ENCODE results near the gene ANKRD29.

The ANKRD29 gene, protein sequence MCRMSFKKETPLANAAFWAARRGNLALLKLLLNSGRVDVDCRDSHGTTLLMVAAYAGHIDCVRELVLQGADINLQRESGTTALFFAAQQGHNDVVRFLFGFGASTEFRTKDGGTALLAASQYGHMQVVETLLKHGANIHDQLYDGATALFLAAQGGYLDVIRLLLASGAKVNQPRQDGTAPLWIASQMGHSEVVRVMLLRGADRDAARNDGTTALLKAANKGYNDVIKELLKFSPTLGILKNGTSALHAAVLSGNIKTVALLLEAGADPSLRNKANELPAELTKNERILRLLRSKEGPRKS

DNA sequence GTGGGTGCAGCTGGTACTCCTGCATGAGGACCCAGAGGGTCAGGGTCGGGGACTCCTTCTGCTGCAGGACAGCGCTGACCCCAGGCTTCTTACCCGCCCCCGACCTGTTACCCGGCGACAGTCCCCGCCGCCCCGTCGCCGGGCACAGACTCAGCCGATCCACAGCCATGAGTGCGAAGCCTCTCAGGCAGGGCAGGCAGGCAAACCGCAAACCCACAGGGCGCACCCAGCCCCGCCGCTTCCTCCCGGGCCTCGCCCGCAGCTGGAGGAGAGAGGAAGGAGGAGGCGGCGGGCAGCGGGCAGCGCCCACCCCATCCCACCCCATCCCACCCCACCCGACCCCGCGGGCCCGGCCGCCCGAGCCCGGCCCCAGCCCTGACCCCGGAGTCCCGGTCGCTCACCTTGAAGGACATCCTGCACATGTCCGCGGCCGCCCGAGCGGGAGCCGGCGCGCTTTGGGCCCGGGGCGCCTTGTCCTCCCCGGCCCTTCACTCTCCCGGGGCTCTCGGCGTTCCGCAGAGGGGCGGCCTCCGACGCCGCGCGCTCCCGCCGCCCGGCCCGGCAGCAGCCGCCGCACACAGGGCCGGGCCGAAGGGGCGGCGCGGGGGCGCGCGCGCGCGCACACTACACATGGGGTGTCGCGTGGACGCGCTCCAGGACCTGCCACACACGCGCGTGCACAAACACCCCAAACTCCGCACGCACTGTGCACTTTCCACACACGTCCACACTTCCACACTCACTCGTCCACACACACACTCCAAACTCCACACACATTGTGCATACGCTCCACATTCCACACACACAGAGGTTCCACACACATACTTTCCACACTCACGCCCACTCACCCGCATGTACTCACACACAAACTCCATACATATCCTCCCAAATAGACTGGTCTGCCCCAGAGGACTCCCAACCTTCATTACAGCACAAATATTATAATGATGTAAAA is at the start of gene ANKRD29:
Gene ANKRD29 (minus strand): TSS at position 603 of the 955 bp plus-strand sequence. CDS start 181 bp downstream, at position 422.
- DNase-seq (ENCODE audit: low read depth) = peak; percentile 6

DNA sequence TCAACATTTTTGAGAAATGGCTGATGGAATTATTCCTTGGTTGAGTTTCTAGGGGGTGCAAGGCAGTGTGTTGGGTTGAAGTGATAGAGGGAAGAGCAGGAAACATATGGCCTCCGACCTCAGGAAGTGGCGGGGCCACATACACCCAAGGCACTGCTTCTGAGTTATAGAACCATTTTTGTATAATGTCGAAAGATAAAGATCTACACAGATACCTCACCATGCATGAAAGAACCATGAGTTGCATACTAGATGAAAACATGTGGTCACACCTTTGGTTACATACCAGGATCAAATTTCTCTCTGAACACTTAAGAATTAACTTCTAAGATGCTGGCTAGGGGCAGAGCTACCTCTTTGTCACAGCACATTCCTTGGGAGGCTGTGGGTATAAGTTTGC is 49.7 kb upstream of the ANKRD29 start:
- DNase-seq (ENCODE audit: low read depth) = no peak

DNA sequence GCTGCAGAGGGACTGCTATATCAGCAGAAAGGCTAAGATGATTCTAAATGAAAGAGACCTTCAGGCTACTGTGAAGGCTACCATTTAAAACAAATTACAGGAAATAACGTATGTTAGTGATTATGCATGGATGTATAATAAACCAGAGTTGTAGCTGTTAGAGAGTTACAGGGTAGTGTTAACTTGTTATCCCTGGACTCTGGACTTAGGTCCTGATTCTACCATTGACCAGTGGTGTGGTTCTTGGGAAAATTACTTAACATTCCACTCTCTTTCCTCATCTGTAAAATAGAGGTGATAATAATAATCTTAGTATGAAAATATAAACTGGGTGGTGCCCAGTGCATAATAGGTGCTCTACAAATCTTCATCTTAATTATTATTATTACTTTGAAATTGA is 48.7 kb upstream of the ANKRD29 start:
- no peak for DNase-seq (ENCODE audit: low read depth)

- no peak for DNase-seq (ENCODE audit: low read depth)
Measured at GRCh38 chr18:23710946-23711345, 48.2 kb upstream of the ANKRD29 start.

- DNase-seq (ENCODE audit: low read depth) = no peak
Measured at GRCh38 chr18:23710068-23710527, 47.4 kb upstream of the ANKRD29 start.

- DNase-seq (ENCODE audit: low read depth) = no peak
Measured at GRCh38 chr18:23706971-23707640, 44.4 kb upstream of the ANKRD29 start.

GRCh38 chr18:23704806-23705205 is 42.1 kb upstream of the ANKRD29 start:
- no peak for DNase-seq (ENCODE audit: low read depth)

DNA sequence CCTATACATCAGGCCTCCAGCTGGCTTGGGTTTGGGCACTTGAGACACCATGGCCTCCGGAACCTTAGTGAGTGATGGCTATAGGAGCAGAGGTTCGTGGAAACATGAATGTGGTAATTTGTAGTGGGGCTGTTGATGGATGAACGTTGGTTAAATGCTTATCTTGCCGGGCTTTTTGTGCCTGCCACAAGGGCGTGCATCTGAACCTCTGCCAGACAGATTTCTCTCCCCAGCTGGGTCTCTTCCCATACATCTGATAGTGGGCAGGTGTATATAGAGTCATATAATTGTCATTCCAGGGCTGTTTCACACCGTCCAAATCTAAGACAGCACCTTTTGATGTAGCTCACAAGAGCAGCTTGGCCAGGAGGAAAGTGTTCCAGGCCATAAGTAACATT is 41.3 kb upstream of the ANKRD29 start:
- no peak for DNase-seq (ENCODE audit: low read depth)

DNA sequence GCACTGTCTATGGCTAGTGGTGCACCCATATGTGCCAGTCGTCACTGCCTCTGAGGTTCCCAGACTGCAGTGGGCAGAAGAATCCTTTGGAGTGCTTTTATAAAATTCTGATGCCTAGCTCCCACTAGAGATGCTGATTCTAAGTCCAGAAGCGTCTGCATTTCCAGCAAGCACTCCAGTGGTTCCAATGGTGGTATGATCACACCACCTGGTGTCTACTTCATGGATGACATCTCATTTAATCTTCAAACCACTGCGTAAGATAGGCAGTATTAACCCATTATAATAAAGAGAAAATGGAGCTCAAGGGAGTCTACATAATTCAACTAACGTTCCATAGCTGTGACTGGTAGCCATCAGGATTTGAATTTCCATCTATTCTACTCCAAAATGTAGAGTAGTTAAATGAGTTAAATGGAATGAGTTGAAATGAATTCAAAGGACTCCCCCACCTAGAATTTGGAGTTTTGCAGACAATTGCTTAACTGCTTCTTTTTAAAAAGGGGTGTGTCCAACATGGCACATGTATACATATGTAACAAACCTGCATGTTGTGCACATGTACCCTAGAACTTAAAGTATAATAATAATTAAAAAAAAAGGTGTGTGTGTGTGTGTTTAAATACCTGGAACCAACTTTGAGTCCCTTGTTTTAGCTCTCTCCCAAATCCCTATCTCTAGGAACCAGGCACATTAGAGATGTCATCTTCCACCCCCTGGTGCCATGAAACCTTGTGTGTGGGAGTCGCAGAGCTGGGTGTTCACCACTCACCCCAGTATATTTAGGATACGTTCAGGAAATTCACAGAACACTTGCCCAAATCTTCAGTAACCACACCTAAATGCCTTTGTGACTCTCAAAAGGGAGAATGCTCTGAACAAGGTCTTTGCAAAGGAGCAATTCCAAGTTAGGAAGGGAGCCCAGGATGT is 40.6 kb upstream of the ANKRD29 start:
- no peak for DNase-seq (ENCODE audit: low read depth)

GRCh38 chr18:23702606-23703005 is 39.9 kb upstream of the ANKRD29 start:
- DNase-seq (ENCODE audit: low read depth) = no peak

DNA sequence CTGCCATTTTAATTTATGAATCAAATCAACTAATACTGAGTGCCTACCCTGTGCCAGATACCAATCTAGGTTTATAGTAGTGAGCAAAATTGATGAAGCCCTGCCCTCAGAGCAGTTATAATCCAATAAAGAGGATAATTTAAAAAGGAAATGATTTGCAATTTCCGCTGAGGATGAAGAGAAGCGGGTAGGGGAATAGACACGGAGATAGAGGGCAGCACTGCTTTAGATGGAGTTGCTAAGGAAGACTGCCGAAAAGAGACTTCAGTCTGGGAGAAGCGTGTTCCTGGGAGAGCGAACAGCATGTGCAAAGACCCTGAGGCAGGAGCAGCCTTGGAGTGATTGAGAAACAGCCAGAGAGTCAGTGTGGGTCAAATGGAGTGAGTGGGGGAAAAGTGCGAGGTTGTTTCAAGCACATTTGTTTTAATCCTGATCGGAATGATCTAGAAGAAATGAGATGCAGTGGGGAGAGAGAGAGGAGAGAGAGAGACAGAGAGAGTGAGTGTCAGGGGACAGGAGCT is 38.9 kb upstream of the ANKRD29 start:
- no peak for DNase-seq (ENCODE audit: low read depth)

GRCh38 chr18:23701017-23701416 is 38.3 kb upstream of the ANKRD29 start:
- no peak for DNase-seq (ENCODE audit: low read depth)

DNA sequence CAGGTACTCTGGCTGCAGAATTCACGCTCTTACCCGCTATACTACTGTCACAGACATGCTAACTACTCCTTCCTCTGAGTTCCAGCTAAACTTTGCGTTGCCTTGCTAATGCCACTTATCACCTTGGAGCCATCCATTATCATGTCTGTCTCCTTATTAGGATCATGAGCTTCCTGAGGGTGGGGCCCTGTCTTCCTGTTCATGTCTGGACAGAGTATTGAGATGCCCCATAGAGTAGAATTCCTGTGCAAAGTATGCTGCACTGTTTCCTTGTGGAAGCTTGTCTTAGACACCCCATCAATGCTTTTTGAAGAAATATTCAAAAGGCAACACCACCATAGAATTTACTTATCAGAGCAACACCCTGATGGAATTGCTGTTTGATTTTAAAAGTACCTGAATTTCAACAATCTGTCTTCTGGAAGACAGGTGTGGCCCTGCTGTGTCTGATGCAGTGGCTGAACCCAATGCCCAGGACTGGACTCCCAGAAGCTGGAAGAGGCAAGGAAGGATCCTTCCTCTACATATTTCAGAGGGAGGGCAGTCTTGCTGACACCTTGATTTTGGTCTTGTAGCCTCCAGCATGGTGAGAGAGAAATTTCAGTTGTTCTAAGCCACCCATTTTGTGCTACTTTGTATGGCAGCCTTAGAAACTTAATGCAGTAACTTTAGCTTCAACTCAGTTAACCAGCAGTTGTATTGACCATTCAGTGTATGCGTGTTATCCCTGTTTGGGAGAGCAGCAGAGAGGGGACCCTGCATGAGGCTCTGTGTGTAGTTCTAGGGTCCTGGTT is 32.1 kb upstream of the ANKRD29 start:
- DNase-seq (ENCODE audit: low read depth) = no peak

- no peak for DNase-seq (ENCODE audit: low read depth)
Measured at GRCh38 chr18:23693846-23694245, 31.1 kb upstream of the ANKRD29 start.

DNA sequence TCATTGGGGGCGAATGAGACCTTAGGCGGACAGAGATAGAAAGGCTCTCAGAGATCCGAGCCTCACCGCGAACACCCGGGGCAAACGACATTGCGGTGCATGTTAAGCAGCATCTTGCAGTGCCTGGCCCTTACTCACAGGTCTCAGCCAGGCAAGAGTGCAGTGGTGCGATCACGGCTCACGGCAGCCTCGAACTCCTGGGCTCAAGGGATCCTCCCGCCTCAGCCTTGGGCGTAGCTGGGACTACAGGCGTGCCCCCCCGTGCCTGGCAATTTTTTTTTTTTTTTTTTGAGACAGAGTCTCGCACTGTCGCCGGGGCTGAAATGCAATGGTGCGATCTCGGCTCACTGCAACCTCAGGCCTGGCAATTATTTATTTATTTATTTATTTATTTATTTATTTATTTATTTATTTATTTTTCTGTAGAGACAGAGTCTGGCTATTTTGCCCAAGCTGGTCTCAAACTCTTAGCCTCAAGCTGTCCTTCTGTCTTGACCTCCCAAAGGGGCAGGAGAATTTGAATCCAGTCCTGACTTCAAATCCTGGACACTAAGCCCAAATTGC is 27.9 kb upstream of the ANKRD29 start:
- DNase-seq (ENCODE audit: low read depth) = no peak

- DNase-seq (ENCODE audit: low read depth) = no peak
Measured at GRCh38 chr18:23689616-23690504, 27.1 kb upstream of the ANKRD29 start.

- DNase-seq (ENCODE audit: low read depth) = no peak
Measured at GRCh38 chr18:23689031-23689615, 26.4 kb upstream of the ANKRD29 start, which contains the start of gene LAMA3. Gene LAMA3, plus strand, starts transcription at chr18:23689453. Its CDS starts 231 bp downstream, at chr18:23689684.

GRCh38 chr18:23688528-23688927 is 25.8 kb upstream of the ANKRD29 start:
- DNase-seq (ENCODE audit: low read depth) = no peak

Data from stimulated activated CD8-positive, alpha-beta memory T cell treated with anti-CD3 and anti-CD28 coated beads, Interleukin-4, amount 100 ng/mL, for 24 hours (primary cell).